K562 (cell line): ENCODE results near the gene LSM14B. TPM values are rescaled to one million over a fixed set of nuclear protein-coding genes. Genes with fewer than 3 reads are reported as not detected.
A peak's percentile ranks its signal among the peaks of the same experiment; 100 is the strongest.

ENCODE experiments used
- ATAC-seq: fragments of 200-7000 bp; cut with Tn5 transposase; 3 replicates; pipeline ENCODE4 v1.9.1; 2020; ENCODE audit warnings: moderate library complexity
- BruUV-seq: library from RNA; stranded (reverse); fragments of 400-500 nt; replicated peaks from 2 replicates; lab custom pipeline; 2021; lab: Mats Ljungman, UMichigan
- CTCF ChIA-PET: fragments of 300-600 bp; formaldehyde crosslinking; extraction: SDS; loops from one replicate; lab custom pipeline; 2021; ENCODE audit warnings: low intra/inter-chr PET ratio; lab: Yijun Ruan, JAX
- POLR2A ChIA-PET: fragments of 300-600, 350-650 bp; sonication (Branson Sonifier 250); formaldehyde crosslinking; extraction: SDS; loops from one replicate; lab custom pipeline; 2021; ENCODE audit warnings: antibody characterized with exemption, inconsistent platforms; lab: Yijun Ruan, JAX
- DNase-seq, 4 experiments: peaks; one replicate each; pipeline versions ENCODE4 v3.0.0 to v3.0.0-alpha.2; 2011 to 2018; ENCODE audit warnings: low spot score in 3 of 4, mixed read lengths in 3 of 4; ENCODE audit errors: extremely low read depth in 1 of 4
- FAIRE-seq: peaks from 2 replicates; lab custom pipeline; 2011; peaks lifted over from hg19 to GRCh38; lab: Jason Lieb, UNC
- H2AFZ ChIP-seq: 2 replicates; pipeline ENCODE4 v1.6.0; 2011; ENCODE audit warnings: low read depth, low read length, control low read depth, inconsistent platforms
- H3K27ac ChIP-seq: fragments of 200-600 bp; 3 replicates; pipeline ENCODE4 v1.8.0; 2011; ENCODE audit warnings: low read depth, mild to moderate bottlenecking, control low read depth, inconsistent platforms, low read length, moderate library complexity, mixed read lengths; ENCODE audit errors: extremely low read depth
- H3K27me3 ChIP-seq, 2 experiments: fragments of 300-600 bp in 1 of 2; 2 replicates in 1 of 2; 3 replicates in 1 of 2; pipeline versions ENCODE4 v1.6.0 to v1.8.0; 2011; ENCODE audit warnings: inconsistent platforms in 2 of 2, low read length in 2 of 2, mild to moderate bottlenecking in 1 of 2, mixed read lengths in 1 of 2, moderate library complexity in 1 of 2; ENCODE audit not compliant: control insufficient read depth in 2 of 2, insufficient read depth in 2 of 2
- H3K36me3 ChIP-seq: fragments of 300-600 bp; 3 replicates; pipeline ENCODE4 v1.8.0; 2011; ENCODE audit warnings: mild to moderate bottlenecking, low read length, inconsistent platforms; ENCODE audit not compliant: control insufficient read depth, insufficient read depth
- H3K4me1 ChIP-seq, 2 experiments: fragments of 200-600 bp in 1 of 2; replicated peaks in 1 of 2; 2 replicates in 1 of 2; 3 replicates in 1 of 2; pipeline versions ENCODE4 v1.5.1 to v1.8.0; 2011; ENCODE audit warnings: inconsistent platforms in 2 of 2, low read length in 2 of 2, mild to moderate bottlenecking in 1 of 2, mixed read lengths in 1 of 2, moderate library complexity in 1 of 2; ENCODE audit not compliant: control insufficient read depth in 2 of 2, insufficient read depth in 2 of 2
- H3K4me2 ChIP-seq: 2 replicates; pipeline ENCODE4 v1.6.1; 2011; ENCODE audit warnings: low read length, control low read depth, inconsistent platforms, mixed read lengths; ENCODE audit not compliant: insufficient read depth
- H3K4me3 ChIP-seq: fragments of 200-600 bp; sonication (generic), shearing (Covaris generic); 2 replicates; pipeline ENCODE4 v1.5.1; 2016; ENCODE audit warnings: control low read depth, inconsistent platforms
- H3K79me2 ChIP-seq: fragments of 200-600 bp; 3 replicates; pipeline ENCODE4 v1.8.0; 2011; ENCODE audit warnings: low read length, inconsistent platforms; ENCODE audit not compliant: control insufficient read depth, insufficient read depth
- H3K9ac ChIP-seq, 2 experiments: 2 replicates each; pipeline versions ENCODE4 v1.6.0 to v1.6.1; 2011; ENCODE audit warnings: low read depth in 2 of 2, low read length in 2 of 2, control low read depth in 1 of 2, inconsistent platforms in 1 of 2, mild to moderate bottlenecking in 1 of 2, mixed read lengths in 1 of 2; ENCODE audit not compliant: insufficient read depth in 1 of 2
- H3K9me1 ChIP-seq: one replicate; pipeline ENCODE4 v1.6.0; 2011; ENCODE audit warnings: inconsistent platforms, mild to moderate bottlenecking, low read length, moderate library complexity; ENCODE audit not compliant: control insufficient read depth, insufficient read depth
- H3K9me3 ChIP-seq: replicated peaks from 2 replicates; pipeline ENCODE4 v1.5.1; 2011; ENCODE audit warnings: low read depth, low read length, inconsistent platforms; ENCODE audit not compliant: control insufficient read depth, insufficient read depth
- H4K20me1 ChIP-seq: replicated peaks from 2 replicates; pipeline ENCODE4 v1.6.1; 2011; ENCODE audit warnings: low read length, inconsistent platforms, mixed read lengths; ENCODE audit not compliant: control insufficient read depth, insufficient read depth
- E4F1 ChIP-seq: fragments of 250-450 bp; sonication (Bioruptor Pico); IDR thresholded peaks from 2 replicates; pipeline ENCODE4 v1.5.0; 2021; ENCODE audit warnings: mild to moderate bottlenecking, borderline replicate concordance
- KDM4B ChIP-seq, 2 experiments: fragments of 450-650 bp in 1 of 2; sonication (generic) in 1 of 2; IDR thresholded peaks; 2 replicates each; pipeline ENCODE4 v1.6.1; 2016 to 2017; ENCODE audit warnings: borderline replicate concordance in 2 of 2, antibody characterized with exemption in 1 of 2, low read depth in 1 of 2, mild to moderate bottlenecking in 1 of 2
- TCFL5 ChIP-seq: fragments of 250-450 bp; sonication (Bioruptor Pico); conservative IDR thresholded peaks from 2 replicates; pipeline ENCODE4 v1.6.1; 2021; ENCODE audit warnings: mild to moderate bottlenecking, moderate library complexity, matching md5 sums
- TSHZ1 ChIP-seq: fragments of 250-450 bp; sonication (Bioruptor Pico); IDR thresholded peaks from 2 replicates; pipeline ENCODE4 v1.4.0; 2020; ENCODE audit warnings: mild to moderate bottlenecking, moderate library complexity
- ZC3H4 ChIP-seq: sonication (generic); formaldehyde crosslinking; IDR thresholded peaks from 2 replicates; pipeline ENCODE4 v1.9.0; 2021; ENCODE audit warnings: missing genetic modification reagents, borderline replicate concordance
- WGBS: fragments of 100-300 bp; shearing (Covaris generic); methylation state at CpG from one replicate; pipeline ENCODE4 v1.1.6; 2016; ENCODE audit warnings: low coverage, mixed read lengths; ENCODE audit not compliant: insufficient coverage; ENCODE audit errors: missing lambda C conversion rate; 5-methylcytosine and 5-hydroxymethylcytosine counted together
- in situ Hi-C: fragments of 300-500 bp; cut with MboI; formaldehyde crosslinking; loops from 4 replicates; pipeline ENCODE4 v1.15.0; 2018; ENCODE audit warnings: inconsistent platforms, mixed read lengths
- intact Hi-C: fragments of 100-400 bp; cut with micrococcal nuclease; formaldehyde crosslinking; loops from 2 replicates; pipeline ENCODE4 v1.14.2; 2022
- polyA plus RNA-seq, 8 experiments: library from polyadenylated mRNA; depleted of rRNA in 4 of 8; stranded (reverse) in 5 of 8; unstranded in 3 of 8; fragments of >200 nt; fragmentation: Nextera tagmentation in 2 of 8; fragmentation: Illumina TruSeq in 1 of 8; extraction: Ambion mirVana in 2 of 8; extraction: Trizol in 1 of 8; gene quantifications; 2 replicates each; pipeline versions ENCODE4 v1.2.1 to v1.2.3, GENCODE V29; 2011 to 2014; ENCODE audit warnings: inconsistent platforms in 1 of 8, missing spikeins in 1 of 8
- total RNA-seq, 7 experiments: library from RNA; depleted of rRNA in 6 of 7; stranded (reverse); fragments of >200 nt in 6 of 7; fragmentation: Illumina TruSeq in 2 of 7; extraction: Trizol in 2 of 7; gene quantifications; 2 replicates each; pipeline versions ENCODE4 v1.2.1 to v1.2.3, GENCODE V29; 2011 to 2021; ENCODE audit warnings: low replicate concordance in 1 of 7

Gene LSM14B
- total and polyA plus RNA-seq, 9 of the 15 experiments (the other 6 are each of a cell fraction or from before 2014, with no cell fraction given), result 0.66 to 36.0 (median 20.2) TPM

DNA sequence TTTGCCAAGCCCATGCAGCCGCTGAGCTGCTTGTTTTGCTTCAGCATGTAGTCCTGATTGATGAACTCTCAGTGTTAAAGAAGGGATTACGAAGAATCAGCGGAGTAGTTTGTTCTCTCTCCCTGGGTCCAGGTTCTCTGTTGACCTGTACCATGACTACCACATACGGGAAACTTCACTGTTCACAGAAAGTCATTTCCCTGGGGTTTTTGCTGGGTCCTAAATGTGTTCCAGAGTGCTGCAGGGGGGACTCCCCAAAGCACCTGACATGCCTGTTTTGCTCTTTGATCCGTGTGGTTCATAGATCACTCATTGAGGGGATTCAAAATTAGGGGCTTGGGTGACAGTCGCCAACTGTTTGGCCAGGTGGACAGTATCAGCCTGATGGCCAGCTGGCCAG, 5.5 kb downstream of the LSM14B start:
- BruUV-seq, result no TSS peak
- H2AFZ ChIP-seq, result no peak overlapping the region
- 87% methylated on average over 6 of the region's 6 CpGs for WGBS
- POLR2A ChIA-PET, result interaction anchor here (0.6 to 9.5 kb wide), 5 partner anchors 8 to 1329 kb away, joined by 3 to 78 read pairs (median 3); no protein-coding TSS in a partner anchor
- peaks cover 22% of the 10 kb centered on the region for H4K20me1 ChIP-seq
- peaks cover 29% of the 10 kb centered on the region for H3K79me2 ChIP-seq
- H3K9me3 ChIP-seq, result no peaks in the 10 kb centered on the region
- no peak for ATAC-seq
- in situ Hi-C loops (no loop called here), intact Hi-C loops (no loop called here)
- no peak for FAIRE-seq
- TF ChIP-seq TCFL5 (CRISPR knock-in tag) (no peak), E4F1 (CRISPR knock-in tag) (no peak), TSHZ1 (no peak), KDM4B (IDR thresholded peaks at IDR 0.05; ENCODE audit: borderline replicate concordance in 2 of 2, low read depth in 1 of 2) (no peak), ZC3H4 (no peak)
- H3K9ac ChIP-seq, result peak overlapping the region in 1 of 2 experiments; percentile 51; a peak in 1 of 4 replicates
- no peak overlapping the region for H3K4me2 ChIP-seq
- CTCF ChIA-PET, result no interaction called here
- peaks cover 9 to 14% of the 10 kb centered on the region in 2 experiments; a peak in 4 of 5 replicates for H3K4me1 ChIP-seq
- H3K27me3 ChIP-seq, result no peaks in the 10 kb centered on the region
- peaks cover 95% of the 10 kb centered on the region for H3K36me3 ChIP-seq
- no peak for DNase-seq
- H3K9me1 ChIP-seq, result no peaks in the 10 kb centered on the region
- H3K27ac ChIP-seq, result no peak overlapping the region
- H3K4me3 ChIP-seq, result no peak overlapping the region
